ENCODE data around the gene TEX2. TPM values are rescaled to one million over a fixed set of nuclear protein-coding genes. Genes with fewer than 3 reads are reported as not detected.

Gene TEX2
- total and polyA plus RNA-seq, 2 donors (not counting 3 experiments of a cell fraction or from before 2014, with no cell fraction given) = 13.3 to 25.8 TPM

DNA sequence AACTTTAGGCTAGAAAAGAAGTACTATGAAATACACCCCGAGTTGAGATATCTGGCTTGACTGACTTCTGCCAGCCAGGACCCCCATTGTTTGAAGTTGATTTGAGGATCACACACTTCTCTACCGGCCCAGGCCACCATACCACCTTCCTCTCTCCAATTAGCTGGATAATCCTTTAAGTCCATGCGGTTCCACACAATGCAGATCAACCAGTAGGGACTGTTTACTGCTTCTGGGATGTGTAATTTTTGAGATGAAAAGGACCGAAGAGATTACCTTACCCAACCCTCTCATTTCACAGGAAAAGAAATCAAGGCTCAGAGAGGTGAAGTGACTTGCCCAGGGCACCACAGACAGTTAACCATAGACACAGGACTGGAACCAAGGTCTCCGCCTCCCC lies 153.7 kb downstream of the TEX2 start:
- Histone ChIP-seq H4K20me1 (replicated peaks; ENCODE audit: control insufficient read depth, extremely low read depth, insufficient read depth, low read length) (no peaks in the 10 kb centered on the region), H2AFZ (ENCODE audit: low read depth, low read length) (no peak overlapping the region), H3K4me1 (ENCODE audit: control insufficient read depth, extremely low read depth, insufficient read depth, low read length) (peaks cover 7% of the 10 kb centered on the region), H3K36me3 (ENCODE audit: control insufficient read depth in 2 of 2, extremely low read depth in 1 of 2, insufficient read depth in 2 of 2, low read length in 2 of 2) (no peaks in the 10 kb centered on the region), H3K79me2 (ENCODE audit: control insufficient read depth, insufficient read depth, low read length) (no peaks in the 10 kb centered on the region), H3K4me3 (replicated peaks in 1 of 3; ENCODE audit: insufficient read depth in 1 of 3, low read depth in 1 of 3, low read length in 3 of 3) (no peak overlapping the region), H3K4me2 (ENCODE audit: insufficient read depth, low read length) (no peak overlapping the region), H3K9me1 (replicated peaks; ENCODE audit: control insufficient read depth, extremely low read depth, insufficient read depth, low read length) (no peaks in the 10 kb centered on the region), H3K27me3 (ENCODE audit: control insufficient read depth in 2 of 2, insufficient read depth in 2 of 2, low read length in 2 of 2) (no peaks in the 10 kb centered on the region), H3K9me3 (replicated peaks; ENCODE audit: control insufficient read depth, insufficient read depth, low read length) (no peaks in the 10 kb centered on the region), H3K9ac (replicated peaks; ENCODE audit: extremely low read depth, insufficient read depth, low read length) (no peak overlapping the region), H3K27ac (ENCODE audit: insufficient read depth, low read depth, low read length) (no peak overlapping the region)
- DNase-seq (ENCODE audit: low read depth, low spot score) = no peak
- ChIA-PET POLR2A (no interaction called here), CTCF (interaction anchor here (1.6 kb wide), 1 partner anchor 12 kb away, joined by 3 read pairs; no protein-coding TSS in a partner anchor)
- dilution Hi-C loops (cut with MboI; ENCODE audit: extremely low pct_ligation_motif_present, low sequenced_read_pairs) (no loop called here), intact Hi-C loops (cut with micrococcal nuclease) (no loop called here)
- no peak for FAIRE-seq
- no TSS peak for BruUV-seq (replicated peaks)
- no peak for TF ChIP-seq JUN (IDR thresholded peaks at IDR 0.05; ENCODE audit: borderline replicate concordance, insufficient read depth, insufficient read length, low read depth)

DNA sequence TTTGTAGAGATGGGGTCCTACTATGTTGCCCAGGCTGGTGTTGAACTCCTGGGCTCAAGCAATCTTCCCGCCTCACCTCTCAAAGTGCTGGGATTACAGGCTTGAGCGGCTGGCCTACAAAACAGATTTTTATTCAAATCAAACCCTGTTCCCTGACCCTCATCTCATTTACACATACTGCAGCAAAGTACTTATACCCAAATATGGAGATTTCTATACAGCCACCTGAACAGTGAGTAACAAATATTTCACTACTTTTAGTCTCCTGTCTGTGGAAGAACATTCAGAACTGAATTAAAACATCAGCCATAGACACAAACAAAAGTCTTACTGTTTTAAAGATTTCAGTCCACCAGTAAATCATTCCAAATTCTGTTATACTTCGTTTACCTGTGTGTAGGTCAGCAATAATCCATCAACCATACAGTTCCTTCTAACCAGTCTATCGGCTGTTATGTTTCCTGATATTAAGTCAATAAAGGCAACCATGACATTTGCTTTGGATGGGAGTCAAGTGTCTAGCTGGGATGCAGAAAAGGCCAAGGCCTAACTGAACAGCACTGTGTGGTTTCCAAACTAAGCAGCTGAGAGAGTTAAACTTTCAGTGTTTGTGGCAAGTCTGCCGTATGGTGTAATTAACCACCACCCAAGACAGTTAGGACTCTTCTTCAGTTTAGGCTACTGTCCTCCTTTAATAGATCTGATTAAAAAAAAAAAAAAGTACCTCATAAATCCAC lies 155.4 kb downstream of the TEX2 start:
- dilution Hi-C loops (cut with MboI; ENCODE audit: extremely low pct_ligation_motif_present, low sequenced_read_pairs) (no loop called here), intact Hi-C loops (cut with micrococcal nuclease) (no loop called here)
- BruUV-seq (replicated peaks) = no TSS peak
- H3K36me3 ChIP-seq (ENCODE audit: control insufficient read depth in 2 of 2, extremely low read depth in 1 of 2, insufficient read depth in 2 of 2, low read length in 2 of 2) = no peaks in the 10 kb centered on the region
- no peak overlapping the region for H3K4me3 ChIP-seq (replicated peaks in 1 of 3; ENCODE audit: insufficient read depth in 1 of 3, low read depth in 1 of 3, low read length in 3 of 3)
- FAIRE-seq = no peak
- TF ChIP-seq CTCF (IDR thresholded peaks at IDR 0.05; ENCODE audit: extremely low read depth in 1 of 2, insufficient read depth in 1 of 2, low read depth in 1 of 2, low read length in 2 of 2) (no peak), MYC (IDR thresholded peaks at IDR 0.05; ENCODE audit: low read depth, low read length) (no peak), FOS (IDR thresholded peaks at IDR 0.05; ENCODE audit: borderline replicate concordance, insufficient read depth, low read length) (no peak), EZH2 (IDR thresholded peaks at IDR 0.05; ENCODE audit: borderline replicate concordance, low read depth, low read length, severe bottlenecking) (no peak), GATA2 (IDR thresholded peaks at IDR 0.05; ENCODE audit: insufficient read depth, insufficient read length, low read depth, low read length) (no peak), JUN (IDR thresholded peaks at IDR 0.05; ENCODE audit: borderline replicate concordance, insufficient read depth, insufficient read length, low read depth) (no peak), POLR2A (IDR thresholded peaks at IDR 0.05; ENCODE audit: low read depth, low read length) (no peak), POLR2AphosphoS5 (IDR thresholded peaks at IDR 0.05; ENCODE audit: insufficient read depth, low read depth, low read length) (no peak)
- TF ChIP-seq, protein P1, sequence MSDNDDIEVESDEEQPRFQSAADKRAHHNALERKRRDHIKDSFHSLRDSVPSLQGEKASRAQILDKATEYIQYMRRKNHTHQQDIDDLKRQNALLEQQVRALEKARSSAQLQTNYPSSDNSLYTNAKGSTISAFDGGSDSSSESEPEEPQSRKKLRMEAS (IDR thresholded peaks at IDR 0.05; ENCODE audit: insufficient read depth, insufficient read length) = no peak
- no peak overlapping the region for H2AFZ ChIP-seq (ENCODE audit: low read depth, low read length)
- no peak for DNase-seq (ENCODE audit: low read depth, low spot score)
- no peaks in the 10 kb centered on the region for H3K27me3 ChIP-seq (ENCODE audit: control insufficient read depth in 2 of 2, insufficient read depth in 2 of 2, low read length in 2 of 2)
- H3K4me2 ChIP-seq (ENCODE audit: insufficient read depth, low read length) = no peak overlapping the region
- no peaks in the 10 kb centered on the region for H3K9me3 ChIP-seq (replicated peaks; ENCODE audit: control insufficient read depth, insufficient read depth, low read length)
- no peak overlapping the region for H3K9ac ChIP-seq (replicated peaks; ENCODE audit: extremely low read depth, insufficient read depth, low read length)
- peaks cover 11% of the 10 kb centered on the region for H3K4me1 ChIP-seq (ENCODE audit: control insufficient read depth, extremely low read depth, insufficient read depth, low read length)
- CTCF ChIA-PET = interaction anchor here (1.6 kb wide), 1 partner anchor 11 kb away, joined by 3 read pairs; no protein-coding TSS in a partner anchor
- H3K27ac ChIP-seq (ENCODE audit: insufficient read depth, low read depth, low read length) = no peak overlapping the region
- H3K9me1 ChIP-seq (replicated peaks; ENCODE audit: control insufficient read depth, extremely low read depth, insufficient read depth, low read length) = no peaks in the 10 kb centered on the region
- POLR2A ChIA-PET = no interaction called here
- no peaks in the 10 kb centered on the region for H3K79me2 ChIP-seq (ENCODE audit: control insufficient read depth, insufficient read depth, low read length)
- no peaks in the 10 kb centered on the region for H4K20me1 ChIP-seq (replicated peaks; ENCODE audit: control insufficient read depth, extremely low read depth, insufficient read depth, low read length)

All from endothelial cell of umbilical vein (primary cell).